C4-2B (cell line): Measurements from ENCODE around the gene NAT10.

Source experiments
- ZFX ChIP-seq: fragments of 450-650 bp; IDR thresholded peaks from 2 replicates; pipeline ENCODE4 v1.6.1; 2017
- TF ChIP-seq, protein P1 (sequence below): fragments of 450-650 bp; conservative IDR thresholded peaks from 2 replicates; pipeline ENCODE4 v1.5.1; 2017; ENCODE audit warnings: mild to moderate bottlenecking

DNA sequence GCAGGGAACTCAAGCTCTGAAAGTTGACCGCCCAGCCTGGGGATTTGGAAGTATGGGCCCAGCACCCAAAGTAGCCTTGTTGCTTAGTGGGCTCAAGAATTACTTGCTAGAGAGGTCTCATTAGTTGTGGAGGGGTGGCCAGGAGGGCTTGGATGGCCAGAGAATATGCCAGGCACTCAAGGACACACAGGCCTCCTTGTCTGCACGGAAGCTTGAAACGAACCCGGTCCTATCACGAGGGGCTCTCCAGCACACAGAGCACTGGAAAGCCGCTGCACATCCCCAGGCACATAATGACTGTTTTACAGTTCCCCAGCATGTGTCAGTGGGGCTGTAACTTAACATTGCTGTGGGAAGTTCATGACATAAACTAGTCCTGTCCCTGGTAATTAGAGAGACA is 55.9 kb downstream of the NAT10 start:
- TF ChIP-seq, protein P1, sequence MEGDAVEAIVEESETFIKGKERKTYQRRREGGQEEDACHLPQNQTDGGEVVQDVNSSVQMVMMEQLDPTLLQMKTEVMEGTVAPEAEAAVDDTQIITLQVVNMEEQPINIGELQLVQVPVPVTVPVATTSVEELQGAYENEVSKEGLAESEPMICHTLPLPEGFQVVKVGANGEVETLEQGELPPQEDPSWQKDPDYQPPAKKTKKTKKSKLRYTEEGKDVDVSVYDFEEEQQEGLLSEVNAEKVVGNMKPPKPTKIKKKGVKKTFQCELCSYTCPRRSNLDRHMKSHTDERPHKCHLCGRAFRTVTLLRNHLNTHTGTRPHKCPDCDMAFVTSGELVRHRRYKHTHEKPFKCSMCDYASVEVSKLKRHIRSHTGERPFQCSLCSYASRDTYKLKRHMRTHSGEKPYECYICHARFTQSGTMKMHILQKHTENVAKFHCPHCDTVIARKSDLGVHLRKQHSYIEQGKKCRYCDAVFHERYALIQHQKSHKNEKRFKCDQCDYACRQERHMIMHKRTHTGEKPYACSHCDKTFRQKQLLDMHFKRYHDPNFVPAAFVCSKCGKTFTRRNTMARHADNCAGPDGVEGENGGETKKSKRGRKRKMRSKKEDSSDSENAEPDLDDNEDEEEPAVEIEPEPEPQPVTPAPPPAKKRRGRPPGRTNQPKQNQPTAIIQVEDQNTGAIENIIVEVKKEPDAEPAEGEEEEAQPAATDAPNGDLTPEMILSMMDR: no peak
- TF ChIP-seq ZFX: no peak
